Hematopoietic multipotent progenitor cell treated with erythropoietin and hydrocortisone succinate and interleukin-3 and kit ligand, for 15 days (in vitro differentiated cells): Measurements from ENCODE around the gene BABAM2.

Source experiments
- DNase-seq: peaks from one replicate; pipeline ENCODE4 v3.0.0-alpha.2; 2015; ENCODE audit warnings: low spot score

The BABAM2 gene

GRCh38 chr2:28282861-28283646 lies 392.5 kb downstream of the BABAM2 start:
- no peak for DNase-seq

DNA sequence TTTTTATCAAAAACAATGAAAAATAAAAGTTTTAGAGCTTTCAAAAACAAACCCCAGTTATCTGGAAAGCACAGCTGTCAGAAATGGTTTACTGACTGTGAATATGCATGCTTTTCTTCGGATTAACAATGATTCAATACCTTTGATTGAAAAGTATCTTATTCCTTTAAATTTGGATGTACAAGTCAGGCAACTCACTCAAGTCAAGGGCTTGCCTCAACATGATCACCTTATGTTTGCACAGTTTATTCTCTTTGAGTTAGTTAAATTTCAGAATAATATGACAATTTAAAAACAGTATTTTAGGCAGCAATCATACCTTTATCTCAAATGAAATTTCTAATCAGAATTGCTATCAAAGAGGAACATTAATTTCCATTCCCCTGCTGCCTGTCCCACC lies 393.3 kb downstream of the BABAM2 start:
- DNase-seq: no peak

DNA sequence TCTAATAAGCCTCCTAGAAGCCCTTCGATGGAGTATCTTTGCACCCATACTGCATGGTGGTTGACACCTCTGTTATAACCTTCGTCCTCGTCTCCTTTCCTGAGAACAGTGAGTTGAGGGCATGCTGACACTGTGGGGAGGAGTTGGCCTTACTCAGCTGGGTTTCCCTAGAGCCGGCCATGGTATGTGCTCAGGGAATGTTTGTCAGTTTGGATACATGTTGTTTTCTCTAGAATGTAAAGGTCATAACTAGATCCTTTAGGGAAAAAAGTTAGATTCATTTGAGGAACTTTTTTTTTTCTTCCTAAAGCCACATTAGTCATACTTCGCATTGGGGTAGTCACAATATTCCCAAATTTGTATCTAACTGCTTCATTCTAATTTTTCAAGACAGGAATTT lies 396.1 kb downstream of the BABAM2 start:
- no peak for DNase-seq

GRCh38 chr2:28287256-28287915 lies 396.9 kb downstream of the BABAM2 start:
- no peak for DNase-seq

DNA sequence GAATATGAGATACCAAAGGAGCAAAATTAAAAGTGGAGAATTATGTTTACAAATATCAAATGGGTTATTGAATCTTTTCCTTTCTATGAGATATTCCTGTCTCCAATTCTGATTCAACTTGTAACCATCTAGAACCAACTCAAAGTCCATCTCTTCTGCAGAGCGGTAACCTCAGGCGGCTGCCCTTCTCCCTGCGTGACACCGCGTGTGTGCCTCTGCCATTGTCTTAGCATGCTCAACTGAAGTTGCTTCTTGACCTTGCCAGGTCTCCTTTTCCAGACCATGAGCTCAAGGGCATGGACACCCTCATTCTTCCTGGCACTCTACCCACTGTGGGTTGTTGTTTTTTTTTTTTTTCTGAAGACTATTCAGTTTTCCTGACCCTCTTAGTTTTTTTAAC lies 398.1 kb downstream of the BABAM2 start:
- DNase-seq: no peak

DNA sequence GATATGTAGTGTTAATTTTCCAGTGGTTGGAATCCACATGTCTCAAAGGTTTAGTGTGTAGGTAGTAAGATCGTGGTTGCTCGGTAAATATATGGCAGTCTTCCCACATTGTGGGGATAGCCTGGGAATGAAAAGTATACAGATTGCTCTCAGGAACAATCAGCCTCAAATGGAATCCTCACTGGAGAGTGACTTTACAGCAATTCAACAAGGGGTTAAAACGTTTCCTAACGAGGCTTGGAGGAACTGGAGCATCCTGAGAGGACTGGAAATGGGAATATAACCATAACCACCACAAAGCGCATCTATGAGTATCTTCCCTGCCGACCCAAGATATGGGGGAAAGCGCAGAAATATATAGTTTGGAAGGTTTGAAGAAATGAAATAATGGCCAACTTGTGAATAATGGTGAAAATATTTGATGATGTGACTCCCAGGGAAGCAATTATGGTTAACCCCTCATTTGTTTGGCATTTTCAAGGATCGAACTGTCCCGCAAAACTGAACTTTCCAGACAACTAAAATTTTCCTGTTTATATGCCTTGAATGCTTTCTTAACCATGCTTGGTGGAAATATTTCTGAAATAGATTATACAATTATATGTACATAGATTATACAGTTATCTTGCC lies 401.4 kb downstream of the BABAM2 start:
- DNase-seq: no peak

GRCh38 chr2:28292491-28292890 lies 402.0 kb downstream of the BABAM2 start:
- no peak for DNase-seq

GRCh38 chr2:28293416-28293815 lies 402.9 kb downstream of the BABAM2 start:
- no peak for DNase-seq

- DNase-seq: no peak
These were observed 403.9 kb downstream of the BABAM2 start for GRCh38 chr2:28294451-28294850.

GRCh38 chr2:28296243-28296642 lies 405.7 kb downstream of the BABAM2 start:
- no peak for DNase-seq

DNA sequence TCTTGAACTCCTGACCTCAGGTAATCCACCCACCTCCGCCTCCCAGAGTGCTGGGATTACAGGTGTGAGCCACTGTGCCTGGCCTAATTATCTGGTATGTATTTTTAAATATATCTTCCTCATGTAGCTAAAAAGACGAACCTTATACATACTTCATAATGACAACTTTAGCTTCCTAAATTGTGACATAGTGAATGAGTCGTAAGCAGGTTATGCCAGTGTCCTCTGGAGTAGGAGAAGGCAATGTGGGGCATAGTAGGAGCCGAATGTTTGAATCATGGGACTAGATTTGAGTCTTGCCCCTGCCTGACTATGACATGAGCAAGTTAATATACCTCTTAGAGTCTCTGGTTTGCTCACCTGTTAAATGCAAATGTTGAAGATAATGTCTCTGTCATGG lies 406.4 kb downstream of the BABAM2 start:
- DNase-seq: no peak

- no peak for DNase-seq
These were observed 407.0 kb downstream of the BABAM2 start for GRCh38 chr2:28297531-28297930.

DNA sequence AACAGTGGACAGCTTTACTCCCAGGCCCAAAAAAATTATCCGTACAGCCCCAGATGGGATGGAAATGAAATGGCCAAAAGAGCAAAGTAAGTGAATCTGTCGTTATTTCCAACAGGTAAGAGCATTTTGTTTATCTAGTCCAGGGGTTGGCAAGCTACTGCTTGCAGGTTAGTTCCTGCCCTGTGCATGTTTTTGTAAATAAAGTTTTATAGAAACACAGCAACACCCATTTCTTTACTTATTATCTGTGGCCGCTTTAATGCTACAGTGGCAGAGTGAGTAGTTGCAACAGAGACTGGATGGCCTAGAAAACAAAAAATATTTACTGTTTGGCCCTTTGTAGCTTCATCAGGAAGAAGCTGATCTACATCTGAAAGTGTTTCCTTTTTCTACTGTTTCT lies 407.9 kb downstream of the BABAM2 start:
- DNase-seq: no peak

GRCh38 chr2:28300485-28301341 lies 410.2 kb downstream of the BABAM2 start:
- DNase-seq: no peak

DNA sequence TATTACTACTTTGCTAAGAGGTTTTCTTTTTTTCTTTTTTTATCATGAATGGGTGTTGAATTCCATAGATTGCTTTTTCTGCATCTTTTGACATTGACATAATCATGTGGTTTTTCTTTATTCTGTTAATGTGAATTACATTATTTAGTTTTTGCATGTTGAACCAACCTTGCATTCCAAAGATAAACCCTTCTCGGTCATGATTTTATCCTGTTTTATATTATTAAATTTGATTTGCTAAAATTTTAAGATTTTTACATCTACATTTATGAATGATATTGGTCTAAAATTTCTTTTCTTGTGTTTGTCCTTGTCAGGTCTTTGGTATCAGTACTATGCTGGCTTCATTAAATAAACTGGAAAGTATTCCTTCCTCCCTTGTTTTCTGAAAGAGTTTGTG lies 414.7 kb downstream of the BABAM2 start:
- DNase-seq: no peak

- DNase-seq: no peak
These were observed 419.6 kb downstream of the BABAM2 start for GRCh38 chr2:28310107-28310506.

- DNase-seq: no peak
These were observed 421.2 kb downstream of the BABAM2 start for GRCh38 chr2:28311660-28312249.

GRCh38 chr2:28312307-28313219 lies 422.0 kb downstream of the BABAM2 start:
- DNase-seq: no peak

GRCh38 chr2:28313220-28313784 lies 422.8 kb downstream of the BABAM2 start:
- no peak for DNase-seq

DNA sequence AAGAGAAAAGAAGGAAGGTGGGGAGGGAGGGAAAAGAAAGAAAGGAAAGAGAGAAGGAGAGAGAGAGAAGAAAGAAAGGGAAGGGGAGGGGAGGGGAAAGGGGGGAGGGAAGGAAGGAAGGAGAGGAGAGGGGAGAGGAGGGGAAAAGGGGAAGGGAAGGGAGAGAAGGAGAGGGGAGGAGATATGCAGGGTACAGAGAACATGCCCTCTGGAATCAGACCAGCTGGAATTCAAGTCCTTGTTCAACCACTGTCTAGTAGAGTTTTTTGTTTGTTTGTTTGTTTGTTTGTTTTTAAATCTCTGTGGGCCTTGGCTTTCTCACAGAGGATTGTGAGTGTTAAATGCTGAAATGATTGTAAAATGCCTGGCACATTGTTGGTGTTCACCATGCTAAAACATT lies 424.4 kb downstream of the BABAM2 start:
- no peak for DNase-seq
